Stomach (tissue), 4 donors: ENCODE data around the gene IQCE.

Source experiments
- CTCF ChIP-seq, 7 experiments: fragments of 450-650 bp in 4 of 7; fragments of 200-600 bp in 3 of 7; sonication (generic) in 3 of 7; IDR thresholded peaks; one replicate each; pipeline ENCODE4 v1.5.1; 2016 to 2019; ENCODE audit warnings: antibody characterized with exemption in 7 of 7, control low read depth in 2 of 7, mild to moderate bottlenecking in 1 of 7
- POLR2A ChIP-seq, 4 donors: fragments of 450-650 bp; IDR thresholded peaks; one replicate each; pipeline ENCODE4 v1.6.1; 2016; ENCODE audit warnings: antibody characterized with exemption in 4 of 4, control low read depth in 2 of 4, mild to moderate bottlenecking in 1 of 4, moderate library complexity in 1 of 4
- POLR2AphosphoS5 ChIP-seq, 3 donors: sonication (generic); formaldehyde crosslinking; IDR thresholded peaks; one replicate each; pipeline ENCODE4 v1.6.1; 2016; ENCODE audit warnings: antibody characterized with exemption in 3 of 3

GRCh38 chr7:2528481-2529095 is 30.2 kb upstream of the IQCE start:
- TF ChIP-seq CTCF (IDR thresholded peaks at IDR 0.05) (no peak), POLR2AphosphoS5 (IDR thresholded peaks at IDR 0.05) (no peak), POLR2A (IDR thresholded peaks at IDR 0.05) (no peak)
